MM.1S (cell line): ENCODE data around the gene ZNF469.

ENCODE experiments used
- DNase-seq: peaks from one replicate; pipeline ENCODE4 v3.0.0-alpha.2; 2015
- H2AFZ ChIP-seq: fragments of 300-600 bp; sonication (generic); 2 replicates; pipeline ENCODE4 v1.6.0; 2016; ENCODE audit warnings: antibody characterized with exemption, low read length
- H3F3A ChIP-seq: fragments of 300-600 bp; sonication (generic); 2 replicates; pipeline ENCODE4 v1.6.1; 2016; ENCODE audit warnings: mild to moderate bottlenecking, antibody characterized with exemption, low read length, moderate library complexity, mixed read lengths; ENCODE audit not compliant: insufficient read depth
- H3K27ac ChIP-seq: fragments of 300-600 bp; sonication (generic); 2 replicates; pipeline ENCODE4 v1.5.1; 2016; ENCODE audit warnings: mild to moderate bottlenecking, low read length
- H3K27me3 ChIP-seq: fragments of 300-600 bp; sonication (generic); replicated peaks from 2 replicates; pipeline ENCODE4 v1.6.0; 2016; ENCODE audit warnings: low read length; ENCODE audit not compliant: insufficient read depth
- H3K36me3 ChIP-seq: fragments of 300-600 bp; sonication (generic); replicated peaks from 2 replicates; pipeline ENCODE4 v1.6.1; 2016; ENCODE audit warnings: mild to moderate bottlenecking, low read length, mixed read lengths; ENCODE audit not compliant: insufficient read depth
- H3K4me1 ChIP-seq: fragments of 300-600 bp; sonication (generic); 2 replicates; pipeline ENCODE4 v1.6.1; 2016; ENCODE audit warnings: low read length, mixed read lengths
- H3K4me2 ChIP-seq: fragments of 300-600 bp; sonication (generic); 2 replicates; pipeline ENCODE4 v1.6.0; 2016; ENCODE audit warnings: low read depth, low read length
- H3K4me3 ChIP-seq: fragments of 300-600 bp; sonication (generic); 2 replicates; pipeline ENCODE4 v1.5.1; 2016; ENCODE audit warnings: low read length, mixed read lengths
- H3K79me2 ChIP-seq: fragments of 300-600 bp; sonication (generic); 2 replicates; pipeline ENCODE4 v1.6.1; 2016; ENCODE audit warnings: mixed run types, low read length, mixed read lengths
- H3K9ac ChIP-seq: fragments of 300-600 bp; sonication (generic); 2 replicates; pipeline ENCODE4 v1.6.1; 2016; ENCODE audit warnings: low read length, mixed read lengths
- H3K9me2 ChIP-seq: fragments of 300-600 bp; sonication (generic); replicated peaks from 2 replicates; pipeline ENCODE4 v1.6.1; 2016; ENCODE audit warnings: mild to moderate bottlenecking, low read length, mixed read lengths; ENCODE audit not compliant: insufficient read depth
- H3K9me3 ChIP-seq: fragments of 300-600 bp; sonication (generic); replicated peaks from 2 replicates; pipeline ENCODE4 v1.6.1; 2016; ENCODE audit warnings: mild to moderate bottlenecking, low read length, mixed read lengths; ENCODE audit not compliant: insufficient read depth
- H4K20me1 ChIP-seq: fragments of 300-600 bp; sonication (generic); 2 replicates; pipeline ENCODE4 v1.6.1; 2016; ENCODE audit warnings: mild to moderate bottlenecking, low read length, moderate library complexity, mixed read lengths; ENCODE audit not compliant: insufficient read depth
- CTCF ChIP-seq: fragments of 300-600 bp; sonication (generic); IDR thresholded peaks from 2 replicates; pipeline ENCODE4 v1.5.1; 2016; ENCODE audit warnings: antibody characterized with exemption, low read length, mixed read lengths
- EZH2 ChIP-seq: fragments of 300-600 bp; sonication (generic); optimal IDR thresholded peaks from 2 replicates; pipeline ENCODE3; 2017; ENCODE audit warnings: low read depth, mild to moderate bottlenecking, antibody characterized with exemption, low read length, mixed read lengths
- EZH2phosphoT487 ChIP-seq: fragments of 300-600 bp; sonication (generic); IDR thresholded peaks from 2 replicates; pipeline ENCODE4 v1.6.1; 2018; ENCODE audit warnings: antibody characterized with exemption, low read length

ZNF469 gene

GRCh38 chr16:88363239-88363891, 19.4 kb upstream of the ZNF469 start:
- no peak for DNase-seq
- no peak overlapping the region for H2AFZ ChIP-seq
- no peaks in the 10 kb centered on the region for H3F3A ChIP-seq
- H3K9me3 ChIP-seq: no peaks in the 10 kb centered on the region
- no peak overlapping the region for H3K4me2 ChIP-seq
- H4K20me1 ChIP-seq: no peaks in the 10 kb centered on the region
- H3K9ac ChIP-seq: no peak overlapping the region
- no peaks in the 10 kb centered on the region for H3K36me3 ChIP-seq
- H3K4me1 ChIP-seq: no peaks in the 10 kb centered on the region
- no peaks in the 10 kb centered on the region for H3K79me2 ChIP-seq
- H3K9me2 ChIP-seq: no peaks in the 10 kb centered on the region
- peaks cover 38% of the 10 kb centered on the region for H3K27me3 ChIP-seq
- no peak for TF ChIP-seq EZH2
- TF ChIP-seq CTCF: no peak
- TF ChIP-seq EZH2phosphoT487: no peak
- H3K4me3 ChIP-seq: no peak overlapping the region
- no peak overlapping the region for H3K27ac ChIP-seq

- no peaks in the 10 kb centered on the region for H3K4me1 ChIP-seq
- TF ChIP-seq EZH2phosphoT487: no peak
- TF ChIP-seq EZH2: no peak
- TF ChIP-seq CTCF: no peak
- DNase-seq: no peak
These were observed 17.4 kb upstream of the ZNF469 start for GRCh38 chr16:88365244-88365865.

GRCh38 chr16:88366032-88366703, 16.6 kb upstream of the ZNF469 start:
- no peaks in the 10 kb centered on the region for H3K36me3 ChIP-seq
- no peak overlapping the region for H3K27ac ChIP-seq

More at GRCh38 chr16:88365244-88365865, 17.4 kb upstream of the ZNF469 start:
- Histone ChIP-seq H3K4me2 (no peak overlapping the region), H3F3A (no peaks in the 10 kb centered on the region), H4K20me1 (no peaks in the 10 kb centered on the region), H3K9ac (no peak overlapping the region), H3K27me3 (peaks cover 29% of the 10 kb centered on the region), H3K9me3 (no peaks in the 10 kb centered on the region), H3K9me2 (no peaks in the 10 kb centered on the region), H3K4me3 (no peak overlapping the region), H2AFZ (no peak overlapping the region), H3K27ac (no peak overlapping the region), H3K79me2 (no peaks in the 10 kb centered on the region), H3K36me3 (no peaks in the 10 kb centered on the region)

More at GRCh38 chr16:88366032-88366703, 16.6 kb upstream of the ZNF469 start:
- Histone ChIP-seq H4K20me1 (no peaks in the 10 kb centered on the region), H3K9ac (no peak overlapping the region), H3K4me1 (no peaks in the 10 kb centered on the region), H3K79me2 (no peaks in the 10 kb centered on the region), H3F3A (no peaks in the 10 kb centered on the region), H3K4me2 (no peak overlapping the region), H3K9me2 (no peaks in the 10 kb centered on the region), H3K4me3 (no peak overlapping the region), H2AFZ (no peak overlapping the region), H3K27me3 (peaks cover 28% of the 10 kb centered on the region), H3K9me3 (no peaks in the 10 kb centered on the region)
- TF ChIP-seq EZH2phosphoT487: no peak
- TF ChIP-seq CTCF: no peak
- no peak for TF ChIP-seq EZH2
- no peak for DNase-seq
